Right cardiac atrium (tissue), 5 donors: ENCODE results near the gene CNTN5. TPM values are rescaled to one million over a fixed set of nuclear protein-coding genes. Genes with fewer than 3 reads are reported as not detected.

Source experiments
- ATAC-seq, 2 donors: fragments of 200-7000 bp; cut with Tn5 transposase; one replicate each; pipeline versions ENCODE4 v1.8.0 to v1.9.1; 2020; ENCODE audit warnings: moderate library complexity in 2 of 2, mild to moderate bottlenecking in 1 of 2
- DNase-seq, 3 donors: peaks; one replicate each; pipeline ENCODE4 v3.0.0-alpha.2; 2020
- H3K27ac ChIP-seq: one replicate; pipeline ENCODE4 v1.5.1; 2013; ENCODE audit warnings: mild to moderate bottlenecking, low read length, control low read depth, moderate library complexity
- H3K27me3 ChIP-seq: one replicate; pipeline ENCODE4 v1.6.1; 2013; ENCODE audit not compliant: control insufficient read depth, insufficient read depth
- H3K4me1 ChIP-seq: one replicate; pipeline ENCODE4 v1.6.1; 2013; ENCODE audit warnings: low read length; ENCODE audit not compliant: control insufficient read depth, insufficient read depth
- H3K4me3 ChIP-seq: one replicate; pipeline ENCODE4 v1.5.1; 2013; ENCODE audit warnings: low read length, control low read depth
- H3K9me3 ChIP-seq: one replicate; pipeline ENCODE4 v1.6.1; 2013; ENCODE audit warnings: low read length; ENCODE audit not compliant: control insufficient read depth
- WGBS: extraction: QIAGEN DNeasy Blood & Tissue Kit; methylation state at CpG from one replicate; pipeline ENCODE4 v1.1.7; 2013; 5-methylcytosine and 5-hydroxymethylcytosine counted together
- intact Hi-C, 4 donors: fragments of 100-400 bp; cut with DNase I; formaldehyde crosslinking; loops; one replicate each; pipeline versions ENCODE4 v1.11.0 to v1.14.0; 2022 to 2023
- long read RNA-seq, 4 donors: library from polyadenylated mRNA; unstranded; transcript quantifications; one replicate each; pipeline ENCODE4 v2.0.0, GENCODE V29; 2020 to 2021
- polyA plus RNA-seq: library from polyadenylated mRNA; stranded (reverse); fragments of 200-250 nt; gene quantifications from one replicate; pipeline ENCODE4 v1.2.3, GENCODE V29; 2013
- total RNA-seq, 4 donors: library from RNA; stranded (reverse); fragmentation: NEBNext Ultra II Directional; extraction: Animal tissue kit (Norgen Biotek cat#: 25700); gene quantifications; one replicate each; pipeline ENCODE4 v1.2.1, GENCODE V29; 2021
- donor health status: healthy with polysubstance abuse.
- donor health status: DM: no; HTN: yes; CAD: no.
- donor health status: DM: no; HTN: no; CAD: no.
- donor health status: DM: no; HTN: yes; CAD: no; lungs with severe emphysema.
- donor health status: DM: yes; HTN: yes; CAD: no.

CNTN5 gene
- under 1 TPM in 2 of 4 donors, not detected in 2; 0.08 to 0.09 TPM for total RNA-seq
- polyA plus RNA-seq = under 0.01 TPM
- long read RNA-seq, donor 1 = 0 reads
- long read RNA-seq, donor 2 = 0 reads
- long read RNA-seq, donor 3 = 0 reads
- long read RNA-seq, donor 4 = 0 reads

GRCh38 chr11:99020352-99021225, at the start of gene CNTN5:
Gene CNTN5, plus strand, starts transcription at chr11:99020949.
- DNase-seq = peak; percentile 41 to 77 (median 68)
- Histone ChIP-seq H3K27ac (no peak within 1 kb of the TSS), H3K4me3 (peak within 1 kb of the TSS; percentile 31), H3K27me3 (no peaks in the 10 kb centered on the region), H3K9me3 (no peaks in the 10 kb centered on the region), H3K4me1 (no peaks in the 10 kb centered on the region)
- ATAC-seq = peak; percentile 79 to 83
- intact Hi-C loops = no loop called here
- WGBS = 2% methylated on average over 57 of the region's 57 CpGs

GRCh38 chr11:98979205-98979604, 41.5 kb upstream of the CNTN5 start:
- H3K4me1 ChIP-seq = no peaks in the 10 kb centered on the region
- intact Hi-C loops = no loop called here
- ATAC-seq (no peak), DNase-seq (no peak)
- 40% methylated on average over 2 of the region's 2 CpGs for WGBS
- no peaks in the 10 kb centered on the region for H3K27me3 ChIP-seq
- H3K4me3 ChIP-seq = no peak overlapping the region
- no peak overlapping the region for H3K27ac ChIP-seq
- H3K9me3 ChIP-seq = no peaks in the 10 kb centered on the region

DNA sequence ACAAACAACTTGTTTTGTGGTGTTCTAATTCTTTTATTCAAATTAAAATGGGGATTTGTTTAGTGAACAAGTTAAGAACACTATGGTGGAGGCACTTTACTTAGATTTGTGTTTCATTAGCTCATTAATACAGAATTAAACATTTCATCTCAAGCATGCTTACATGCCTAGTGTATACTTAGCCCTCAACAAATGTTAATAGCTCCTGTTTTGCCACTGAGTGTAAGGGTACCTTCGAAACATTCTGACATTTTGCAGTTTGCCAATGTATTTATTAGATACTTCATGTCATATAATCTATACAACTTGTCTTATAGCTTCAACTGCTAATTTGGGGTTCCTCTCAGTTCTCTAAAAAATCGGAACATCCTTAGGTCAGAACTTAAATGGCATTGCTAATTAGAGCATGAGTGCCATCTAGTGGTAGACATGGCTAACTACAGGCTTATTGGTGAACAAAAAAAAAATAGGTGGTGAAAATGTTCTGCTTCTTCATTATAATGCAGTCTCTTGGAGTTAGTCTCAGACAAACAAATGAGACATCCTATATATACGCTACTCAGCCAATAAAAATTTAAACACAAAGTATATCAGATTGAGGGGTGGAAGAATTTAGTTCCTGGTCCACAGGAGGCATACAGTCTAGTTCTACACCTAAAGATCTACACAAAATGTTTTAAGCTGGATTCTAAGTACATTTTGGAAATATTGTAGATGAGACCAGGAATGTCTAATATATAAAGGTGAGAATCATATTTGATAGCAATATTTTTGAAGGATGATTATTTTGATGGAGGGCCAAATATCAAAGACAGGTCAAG, 4.9 kb upstream of the CNTN5 start:
- ATAC-seq (no peak), DNase-seq (no peak)
- no peak overlapping the region for H3K4me3 ChIP-seq
- intact Hi-C loops = no loop called here
- H3K4me1 ChIP-seq = no peaks in the 10 kb centered on the region
- H3K9me3 ChIP-seq = no peaks in the 10 kb centered on the region
- no peaks in the 10 kb centered on the region for H3K27me3 ChIP-seq
- 16% methylated on average over 3 of the region's 3 CpGs for WGBS
- H3K27ac ChIP-seq = no peak overlapping the region

DNA sequence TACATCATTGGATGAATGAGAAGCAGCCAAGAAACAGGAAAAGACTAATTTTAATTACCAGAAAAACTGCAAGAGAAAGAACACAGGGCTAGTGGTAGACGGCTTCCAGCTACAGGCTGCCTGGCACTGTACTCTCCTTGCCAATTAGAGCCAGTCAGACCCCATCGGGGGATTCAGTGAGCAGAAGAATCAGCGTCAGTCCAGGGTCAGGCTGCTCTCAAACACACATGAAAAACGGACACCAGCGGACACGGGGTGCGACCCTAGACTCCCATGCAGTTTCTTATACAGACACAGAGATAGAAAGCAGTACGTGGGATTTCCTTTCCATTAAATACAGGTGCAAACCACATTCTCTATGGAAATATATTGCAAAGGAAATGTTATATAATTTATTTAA, 1.1 kb upstream of the CNTN5 start:
- no peaks in the 10 kb centered on the region for H3K27me3 ChIP-seq
- H3K9me3 ChIP-seq = no peaks in the 10 kb centered on the region
- DNase-seq = no peak
- no peaks in the 10 kb centered on the region for H3K4me1 ChIP-seq
- intact Hi-C loops = no loop called here
- no peak for ATAC-seq
- no peak overlapping the region for H3K4me3 ChIP-seq
- WGBS = 53% methylated on average over 8 of the region's 8 CpGs
- H3K27ac ChIP-seq = no peak overlapping the region

DNA sequence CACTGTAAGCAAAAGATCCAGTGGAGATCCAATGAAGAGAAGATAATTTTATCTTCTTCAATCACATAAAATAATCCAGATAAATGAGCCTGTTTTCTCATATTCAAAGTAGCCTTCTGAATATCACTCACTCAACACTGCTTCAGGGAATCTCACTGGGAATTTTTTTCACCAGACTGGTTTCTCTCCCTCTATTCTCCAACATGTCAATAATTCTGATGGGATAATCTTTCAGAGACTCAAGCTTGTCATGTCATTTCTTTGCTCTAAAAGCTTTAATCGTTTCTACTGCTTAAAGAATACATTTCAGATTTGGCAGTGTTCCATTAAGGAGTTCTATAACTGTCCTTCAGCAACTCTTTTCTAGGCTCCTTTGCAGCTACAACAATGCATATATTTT, 16.3 kb downstream of the CNTN5 start:
- intact Hi-C loops = no loop called here
- H3K27me3 ChIP-seq = no peaks in the 10 kb centered on the region
- ATAC-seq (no peak), DNase-seq (no peak)
- H3K4me3 ChIP-seq = no peak overlapping the region
- 64% methylated on average over 1 of the region's 1 CpG for WGBS
- no peak overlapping the region for H3K27ac ChIP-seq
- H3K4me1 ChIP-seq = no peaks in the 10 kb centered on the region
- no peaks in the 10 kb centered on the region for H3K9me3 ChIP-seq

DNA sequence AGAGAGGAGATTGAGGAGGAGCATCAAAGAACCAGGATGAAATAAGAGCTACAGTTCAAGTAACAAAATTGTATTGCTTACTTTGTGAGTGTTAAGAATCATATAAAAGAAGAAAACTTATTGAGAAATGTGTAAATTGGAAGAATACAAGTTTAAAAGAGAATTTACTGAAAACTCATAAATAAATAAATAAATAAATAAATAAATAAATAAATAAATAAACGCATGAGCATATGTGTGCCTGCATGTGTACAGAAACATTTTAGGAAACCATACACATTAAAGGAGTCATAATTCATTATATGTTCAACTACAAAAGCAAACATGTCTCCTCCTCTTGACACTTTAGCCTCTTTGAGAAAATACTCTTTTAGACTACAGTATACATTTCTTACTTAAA, 42.6 kb downstream of the CNTN5 start:
- DNase-seq = no peak
- WGBS = 89% methylated on average over 1 of the region's 1 CpG
- Histone ChIP-seq H3K27me3 (no peaks in the 10 kb centered on the region), H3K9me3 (no peaks in the 10 kb centered on the region), H3K27ac (no peak overlapping the region), H3K4me1 (no peaks in the 10 kb centered on the region), H3K4me3 (no peak overlapping the region)
- no peak for ATAC-seq
- intact Hi-C loops = no loop called here

GRCh38 chr11:99065121-99065520, 44.4 kb downstream of the CNTN5 start:
- no peak overlapping the region for H3K4me3 ChIP-seq
- no peak for ATAC-seq
- no peaks in the 10 kb centered on the region for H3K27me3 ChIP-seq
- DNase-seq = no peak
- no peaks in the 10 kb centered on the region for H3K9me3 ChIP-seq
- H3K27ac ChIP-seq = no peak overlapping the region
- H3K4me1 ChIP-seq = no peaks in the 10 kb centered on the region
- intact Hi-C loops = no loop called here

DNA sequence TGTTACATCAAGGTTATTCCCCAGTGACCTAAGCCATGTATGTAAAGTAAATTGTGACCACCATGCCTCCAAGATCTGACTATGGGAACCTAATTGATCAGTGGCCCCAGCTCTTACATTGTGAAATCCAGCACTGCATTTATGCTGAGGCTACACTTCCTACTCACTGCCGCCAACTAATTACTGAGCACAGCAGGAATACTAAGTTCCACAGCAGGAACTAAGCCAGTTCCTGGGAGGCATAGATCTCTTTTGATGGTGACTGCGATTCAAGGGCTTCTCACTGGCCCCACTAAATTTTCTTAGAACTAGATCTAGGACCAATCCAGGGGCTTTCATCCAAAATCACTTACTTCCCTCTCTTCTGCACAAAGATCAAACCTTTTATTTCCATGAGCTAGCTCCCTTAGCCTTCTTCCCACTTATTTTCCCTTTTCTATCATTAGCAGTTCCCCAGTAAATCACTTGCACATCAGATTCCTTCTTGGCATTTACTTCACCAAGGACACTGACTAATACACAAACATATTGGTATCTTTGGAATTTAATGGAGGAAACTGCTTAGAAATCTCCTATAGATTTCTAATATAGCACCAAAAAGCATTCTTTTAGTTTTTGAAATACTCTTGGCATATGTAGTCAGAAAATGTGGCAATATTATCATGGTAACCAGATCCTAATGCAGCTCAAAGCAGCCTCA, 46.0 kb downstream of the CNTN5 start:
- no peak overlapping the region for H3K4me3 ChIP-seq
- WGBS = 73% methylated on average over 2 of the region's 2 CpGs
- DNase-seq = no peak
- H3K4me1 ChIP-seq = no peaks in the 10 kb centered on the region
- H3K27ac ChIP-seq = no peak overlapping the region
- no peak for ATAC-seq
- H3K27me3 ChIP-seq = no peaks in the 10 kb centered on the region
- H3K9me3 ChIP-seq = no peaks in the 10 kb centered on the region
- intact Hi-C loops = no loop called here

DNA sequence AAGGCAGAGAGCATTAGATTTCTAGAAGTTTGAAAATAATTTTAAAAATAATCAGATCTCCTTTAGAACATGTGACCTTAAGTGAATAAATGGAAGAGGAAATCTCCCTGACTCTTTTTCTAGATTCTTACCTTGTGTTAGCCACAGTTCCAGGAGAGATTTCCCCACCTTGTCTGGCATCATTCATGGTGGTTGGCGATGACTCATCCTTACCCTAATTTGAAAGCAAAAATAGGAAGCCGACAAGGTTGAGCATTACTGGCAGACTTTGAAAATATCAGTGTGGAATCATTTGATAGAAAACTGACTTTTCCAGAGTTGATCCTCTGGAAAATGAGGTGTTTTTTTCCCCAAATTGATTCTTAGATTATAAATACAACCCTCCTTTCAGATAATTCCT, 48.1 kb downstream of the CNTN5 start:
- H3K27me3 ChIP-seq = no peaks in the 10 kb centered on the region
- no peaks in the 10 kb centered on the region for H3K4me1 ChIP-seq
- H3K27ac ChIP-seq = no peak overlapping the region
- ATAC-seq = no peak
- 82% methylated on average over 2 of the region's 2 CpGs for WGBS
- DNase-seq = no peak
- intact Hi-C loops = no loop called here
- H3K9me3 ChIP-seq = no peaks in the 10 kb centered on the region
- H3K4me3 ChIP-seq = no peak overlapping the region

DNA sequence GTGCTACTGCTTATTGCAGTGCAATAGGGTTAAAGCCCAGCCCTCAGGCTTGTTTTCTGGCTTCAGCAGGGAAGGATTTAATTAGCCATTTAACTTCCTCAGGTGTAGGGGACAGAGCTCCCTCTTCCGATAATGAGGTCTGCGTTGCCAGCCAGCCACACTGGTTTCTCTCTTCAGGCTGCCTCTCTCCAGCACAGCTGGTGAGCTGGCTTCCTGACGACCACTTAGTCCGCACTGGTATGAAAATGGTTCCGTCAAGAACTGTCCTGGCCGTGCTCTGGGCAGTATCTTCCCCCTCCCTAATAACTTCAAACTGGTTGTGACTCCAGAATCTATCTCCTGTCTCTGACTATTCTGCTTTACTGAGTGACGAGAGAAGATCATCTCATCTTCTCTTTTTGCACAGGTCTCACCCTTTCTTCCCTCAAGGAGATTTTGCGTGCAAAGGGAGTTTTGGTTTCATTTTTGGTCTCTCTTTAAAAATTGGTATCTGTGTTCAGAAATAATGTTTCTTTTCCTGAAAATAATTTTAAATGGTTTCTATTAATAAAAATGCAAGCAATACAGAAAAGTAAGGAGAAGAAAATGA, 49.2 kb downstream of the CNTN5 start:
- H3K4me1 ChIP-seq = no peaks in the 10 kb centered on the region
- peak overlapping the region; percentile 77 for H3K4me3 ChIP-seq
- ATAC-seq (peak; percentile 35 to 45), DNase-seq (peak in 2 of 3 donors; percentile 10 to 46)
- H3K9me3 ChIP-seq = no peaks in the 10 kb centered on the region
- intact Hi-C loops = no loop called here
- H3K27me3 ChIP-seq = no peaks in the 10 kb centered on the region
- no peak overlapping the region for H3K27ac ChIP-seq
- WGBS = 7% methylated on average over 8 of the region's 8 CpGs
